Kidney epithelial cell (primary cell): ENCODE data around the gene TCEA2. TPM values are rescaled to one million over a fixed set of nuclear protein-coding genes. Genes with fewer than 3 reads are reported as not detected.

ENCODE experiments used
- DNase-seq: peaks from one replicate; pipeline ENCODE4 v3.0.0-alpha.2; 2010; ENCODE audit warnings: low read depth
- H3K27me3 ChIP-seq: 2 replicates; pipeline ENCODE4 v1.6.0; 2011; ENCODE audit warnings: low read length; ENCODE audit not compliant: control insufficient read depth, insufficient read depth
- H3K36me3 ChIP-seq: 2 replicates; pipeline ENCODE4 v1.5.1; 2011; ENCODE audit warnings: low read length; ENCODE audit not compliant: control insufficient read depth, insufficient read depth
- H3K4me3 ChIP-seq: 2 replicates; pipeline ENCODE4 v1.5.1; 2011; ENCODE audit warnings: low read depth, mild to moderate bottlenecking, control low read depth, low read length
- total RNA-seq: library from RNA; depleted of rRNA; stranded (reverse); fragments of >200 nt; gene quantifications from 2 replicates; pipeline ENCODE4 v1.2.3, GENCODE V29; 2015
- TF ChIP-seq, protein P1 (sequence below): IDR thresholded peaks from 2 replicates; pipeline ENCODE4 v1.5.1; 2011; ENCODE audit warnings: mild to moderate bottlenecking, moderate library complexity, low read length, control low read depth, inconsistent platforms; ENCODE audit not compliant: insufficient read depth, poor library complexity, severe bottlenecking

The TCEA2 gene
- total RNA-seq, 1 donor from 2014 or later, result 23.9 TPM

- no peak for DNase-seq
- TF ChIP-seq, protein P1, sequence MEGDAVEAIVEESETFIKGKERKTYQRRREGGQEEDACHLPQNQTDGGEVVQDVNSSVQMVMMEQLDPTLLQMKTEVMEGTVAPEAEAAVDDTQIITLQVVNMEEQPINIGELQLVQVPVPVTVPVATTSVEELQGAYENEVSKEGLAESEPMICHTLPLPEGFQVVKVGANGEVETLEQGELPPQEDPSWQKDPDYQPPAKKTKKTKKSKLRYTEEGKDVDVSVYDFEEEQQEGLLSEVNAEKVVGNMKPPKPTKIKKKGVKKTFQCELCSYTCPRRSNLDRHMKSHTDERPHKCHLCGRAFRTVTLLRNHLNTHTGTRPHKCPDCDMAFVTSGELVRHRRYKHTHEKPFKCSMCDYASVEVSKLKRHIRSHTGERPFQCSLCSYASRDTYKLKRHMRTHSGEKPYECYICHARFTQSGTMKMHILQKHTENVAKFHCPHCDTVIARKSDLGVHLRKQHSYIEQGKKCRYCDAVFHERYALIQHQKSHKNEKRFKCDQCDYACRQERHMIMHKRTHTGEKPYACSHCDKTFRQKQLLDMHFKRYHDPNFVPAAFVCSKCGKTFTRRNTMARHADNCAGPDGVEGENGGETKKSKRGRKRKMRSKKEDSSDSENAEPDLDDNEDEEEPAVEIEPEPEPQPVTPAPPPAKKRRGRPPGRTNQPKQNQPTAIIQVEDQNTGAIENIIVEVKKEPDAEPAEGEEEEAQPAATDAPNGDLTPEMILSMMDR, result no peak
- no peak within 1 kb of the TSS for H3K4me3 ChIP-seq
- no peaks in the 10 kb centered on the region for H3K36me3 ChIP-seq
- H3K27me3 ChIP-seq, result peaks cover 18% of the 10 kb centered on the region
These were observed 27.1 kb upstream of the TCEA2 start, which contains the start of gene C20orf204 for GRCh38 chr20:64035933-64036345. Gene C20orf204, plus strand, starts transcription at chr20:64036182. Its CDS starts 142 bp downstream, at chr20:64036324.

DNA sequence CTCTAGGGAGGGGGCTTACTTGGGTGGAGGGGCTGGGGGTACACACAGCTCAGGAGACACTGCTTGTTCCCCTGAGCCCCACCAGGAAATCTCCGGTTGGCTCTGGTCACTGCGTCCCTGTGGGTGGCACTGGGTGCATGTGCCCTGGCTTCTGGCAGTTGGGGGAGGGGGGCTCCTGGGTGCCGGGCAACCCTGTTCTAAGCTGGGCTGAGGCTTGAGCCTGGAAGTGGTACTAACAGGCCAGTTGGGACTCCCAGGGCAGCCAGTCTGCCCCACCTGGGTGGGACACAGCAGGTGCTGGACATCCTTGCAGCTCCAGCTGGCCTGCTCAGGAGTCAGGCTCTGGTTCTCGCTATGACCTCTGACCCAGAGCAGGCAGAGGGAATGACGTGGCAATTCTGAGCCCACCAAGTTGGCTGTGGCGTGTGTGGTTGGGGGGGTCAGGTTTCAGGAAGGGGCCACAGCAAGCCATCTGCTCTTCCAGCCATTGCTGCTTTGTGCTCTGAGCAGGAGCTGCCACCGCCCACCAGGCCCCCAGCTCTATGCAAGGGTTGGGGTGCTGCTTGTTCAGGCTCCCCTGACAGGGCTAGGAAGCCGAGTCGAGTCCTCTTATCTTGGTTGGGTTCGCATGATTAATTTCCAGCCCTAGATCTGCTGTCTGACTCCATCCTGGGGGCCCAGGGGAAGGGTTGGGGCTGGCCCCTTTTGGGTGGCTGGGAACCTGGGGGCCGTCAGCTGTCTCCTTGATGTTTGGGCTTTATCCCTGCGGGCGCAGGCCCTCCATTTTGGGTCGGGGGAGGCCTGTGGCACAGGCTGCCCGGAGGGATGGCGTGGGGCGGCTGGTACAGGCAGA is 26.4 kb upstream of the TCEA2 start:
- TF ChIP-seq, protein P1, result no peak
- Histone ChIP-seq H3K27me3 (peaks cover 21% of the 10 kb centered on the region), H3K4me3 (no peak overlapping the region), H3K36me3 (no peaks in the 10 kb centered on the region)
- DNase-seq, result no peak

DNA sequence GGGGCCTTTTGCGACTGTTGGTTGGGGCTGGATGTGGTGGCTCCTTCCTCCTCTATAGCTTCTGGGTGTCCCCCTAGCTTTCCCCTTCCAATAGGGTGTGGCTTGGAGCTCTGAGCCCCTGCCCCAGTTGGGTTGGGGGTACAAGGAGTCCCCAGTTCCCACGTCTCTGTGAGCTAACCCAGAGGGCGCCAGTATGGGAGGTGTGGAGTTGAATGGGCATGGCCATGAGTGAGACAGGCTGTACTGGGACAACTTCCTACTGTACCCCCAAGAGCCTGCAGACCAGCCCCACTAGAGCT is 25.9 kb upstream of the TCEA2 start:
- DNase-seq, result no peak
- TF ChIP-seq, protein P1, result no peak
- H3K4me3 ChIP-seq, result no peak overlapping the region
- H3K36me3 ChIP-seq, result no peaks in the 10 kb centered on the region
- H3K27me3 ChIP-seq, result peaks cover 25% of the 10 kb centered on the region

- Histone ChIP-seq H3K4me3 (no peak overlapping the region), H3K27me3 (peaks cover 29% of the 10 kb centered on the region), H3K36me3 (no peaks in the 10 kb centered on the region)
- DNase-seq, result no peak
- TF ChIP-seq, protein P1, result no peak
These were observed 25.3 kb upstream of the TCEA2 start for GRCh38 chr20:64037498-64038213.

GRCh38 chr20:64038224-64038564 is 24.8 kb upstream of the TCEA2 start:
- H3K27me3 ChIP-seq, result peaks cover 29% of the 10 kb centered on the region
- H3K4me3 ChIP-seq, result peak overlapping the region; percentile 41
- no peaks in the 10 kb centered on the region for H3K36me3 ChIP-seq
- no peak for DNase-seq
- TF ChIP-seq, protein P1, result no peak
